HTERT RPE-1 (cell line): Measurements from ENCODE around the gene ANKRD40CL.

ENCODE experiments used
- in situ Hi-C: fragments of 300-500 bp; cut with MboI; formaldehyde crosslinking; loops from 4 replicates; pipeline ENCODE4 v1.14.3; 2020; ENCODE audit warnings: low sequenced_read_pairs

The ANKRD40CL gene

DNA sequence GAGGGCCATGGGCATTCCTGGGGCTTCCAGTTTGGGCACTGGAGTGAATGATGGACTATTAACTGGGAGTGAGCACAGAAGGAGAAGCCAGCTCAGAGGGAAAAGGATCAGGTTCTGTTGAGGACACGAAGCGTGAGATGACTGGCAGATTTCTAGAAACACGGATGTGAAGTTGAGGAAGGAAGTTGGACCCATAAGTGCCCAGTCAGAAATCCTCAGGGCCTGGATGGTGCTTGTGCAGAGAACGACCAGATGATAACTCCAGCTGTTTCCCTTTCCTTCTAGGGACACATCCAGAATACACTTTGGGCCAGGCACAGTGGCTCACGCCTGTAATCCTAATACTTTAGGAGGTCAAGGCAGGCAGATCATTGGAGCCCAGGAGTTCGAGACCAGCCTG is 23.3 kb upstream of the ANKRD40CL start:
- in situ Hi-C loops = no loop called here

DNA sequence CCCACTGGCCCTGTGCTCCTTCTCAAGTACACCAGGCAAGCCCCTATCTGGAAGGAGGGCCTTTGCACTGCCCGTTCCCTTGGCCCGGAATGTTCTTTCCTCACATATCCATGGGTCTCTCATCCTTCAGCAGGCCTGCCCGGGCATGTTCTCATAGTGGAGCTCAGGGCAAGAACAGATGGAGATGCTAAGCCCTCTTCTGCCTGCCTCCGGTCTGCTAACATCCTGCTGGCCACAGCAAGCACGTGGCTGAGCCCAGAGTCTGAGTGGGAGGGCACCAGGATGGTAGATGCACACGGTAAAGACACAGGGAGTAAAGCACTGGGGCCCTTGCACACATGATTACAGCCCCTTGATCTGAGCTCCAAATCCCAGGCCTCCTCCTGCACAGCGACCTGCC is 19.8 kb upstream of the ANKRD40CL start:
- in situ Hi-C loops = no loop called here

DNA sequence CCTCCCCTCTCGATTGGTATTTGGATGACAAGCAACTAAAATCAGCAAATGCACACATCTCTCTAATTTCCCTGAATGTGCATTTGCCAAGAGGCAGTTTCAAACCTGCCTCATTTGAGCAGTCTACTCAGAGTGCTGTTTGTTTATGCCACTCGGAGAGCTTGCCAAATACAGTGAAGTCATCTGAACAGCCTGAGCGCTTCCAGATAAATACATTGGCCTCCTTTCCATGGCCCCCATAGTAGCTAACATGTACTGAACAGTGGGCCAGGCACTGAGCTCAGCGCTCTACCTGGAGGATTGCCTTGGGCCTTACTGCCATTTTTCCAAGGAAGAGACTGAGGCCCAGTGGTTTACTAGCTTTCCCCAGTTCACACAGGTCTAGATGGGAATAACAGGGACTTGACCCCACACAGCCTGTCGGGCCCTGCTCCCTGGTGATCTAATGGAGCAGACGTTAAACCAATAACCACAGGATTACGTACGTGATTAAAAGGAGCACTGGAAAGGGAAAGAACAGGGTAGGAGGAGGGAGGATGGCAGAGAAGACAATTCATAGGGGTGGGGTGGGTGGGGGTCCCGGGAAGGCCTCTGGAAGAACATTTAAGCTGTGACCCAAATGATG is 18.7 kb upstream of the ANKRD40CL start:
- in situ Hi-C loops = no loop called here

DNA sequence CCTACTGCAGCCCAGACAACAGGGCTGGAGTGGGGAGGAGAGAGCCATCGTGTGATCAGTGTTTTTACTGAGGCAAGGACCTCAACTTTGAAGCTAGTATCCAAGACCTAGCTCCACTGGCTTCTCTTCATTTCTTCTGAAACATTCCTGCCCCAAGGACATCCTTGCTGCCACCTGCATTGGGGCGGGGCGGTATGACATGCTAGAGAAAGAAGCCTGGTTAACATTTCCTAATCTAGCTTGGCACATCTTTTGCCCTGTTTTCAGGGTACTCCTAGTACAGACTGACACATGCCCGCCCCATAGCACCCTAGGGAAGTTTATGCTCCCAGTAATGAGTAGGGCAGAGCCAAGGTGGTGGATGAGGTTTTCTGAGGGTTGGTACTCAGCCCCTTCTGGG is 17.8 kb upstream of the ANKRD40CL start:
- in situ Hi-C loops = no loop called here

DNA sequence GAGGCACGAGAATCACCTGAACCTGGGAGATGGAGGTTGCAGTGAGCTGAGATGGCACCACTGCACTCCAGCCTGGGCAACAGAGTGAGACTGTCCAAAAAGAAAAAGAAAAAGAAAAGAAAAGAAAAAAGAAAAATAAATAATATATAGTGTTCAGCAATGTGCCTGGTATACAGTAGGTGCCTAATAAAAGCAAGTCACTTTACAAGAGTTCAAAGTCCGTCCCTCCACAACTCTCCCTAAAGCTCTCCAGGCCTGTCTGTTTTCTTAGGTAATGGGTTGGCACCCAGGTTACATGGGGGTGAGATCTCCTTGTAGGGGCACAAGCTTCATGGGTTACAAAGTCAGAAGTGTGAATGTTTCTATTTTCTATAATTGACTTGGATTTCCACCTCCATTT is 16.6 kb upstream of the ANKRD40CL start:
- in situ Hi-C loops = no loop called here

DNA sequence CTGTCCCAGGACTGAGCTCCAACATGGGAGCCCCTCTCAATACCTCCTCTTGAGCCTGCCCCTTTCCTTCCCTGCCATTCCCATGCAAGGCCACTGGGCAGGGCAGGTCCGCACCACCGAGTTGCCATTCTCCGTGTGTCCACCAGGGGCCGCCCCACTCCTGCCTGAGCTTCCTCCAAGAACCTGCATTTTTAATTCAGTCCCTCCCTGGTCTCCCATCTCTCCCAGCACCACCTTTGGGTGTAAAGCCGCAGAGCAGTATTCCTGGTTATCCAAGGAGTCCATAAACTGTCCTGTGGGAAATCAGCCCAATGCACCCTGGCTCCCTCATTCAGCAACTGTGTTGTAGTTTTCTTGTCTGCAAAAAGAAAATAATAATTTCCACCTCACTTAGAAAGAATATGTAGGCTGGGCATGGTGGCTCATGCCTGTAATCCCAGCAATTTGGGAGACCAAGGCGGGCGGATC is 15.9 kb upstream of the ANKRD40CL start:
- in situ Hi-C loops = no loop called here

DNA sequence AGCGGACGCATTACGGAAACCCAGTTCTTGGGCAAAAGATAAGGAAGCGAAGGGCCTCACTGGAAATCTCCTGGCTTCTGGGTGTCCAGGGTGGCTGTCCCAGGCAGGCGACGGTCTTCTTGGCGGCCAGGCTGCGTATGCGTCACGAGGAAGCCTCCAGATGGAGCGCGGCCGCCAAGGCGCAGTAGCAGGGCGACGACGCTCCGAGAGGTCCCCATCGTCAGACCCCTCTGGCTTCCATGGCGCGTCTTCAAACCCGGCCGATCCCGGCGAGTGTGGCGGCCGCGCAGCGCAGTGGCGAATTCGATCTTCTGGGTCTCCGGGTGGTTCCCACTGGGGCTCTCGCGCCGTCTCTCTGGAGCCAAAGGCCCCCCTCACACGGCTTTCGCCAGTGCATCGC is 13.8 kb upstream of the ANKRD40CL start:
- in situ Hi-C loops = no loop called here

DNA sequence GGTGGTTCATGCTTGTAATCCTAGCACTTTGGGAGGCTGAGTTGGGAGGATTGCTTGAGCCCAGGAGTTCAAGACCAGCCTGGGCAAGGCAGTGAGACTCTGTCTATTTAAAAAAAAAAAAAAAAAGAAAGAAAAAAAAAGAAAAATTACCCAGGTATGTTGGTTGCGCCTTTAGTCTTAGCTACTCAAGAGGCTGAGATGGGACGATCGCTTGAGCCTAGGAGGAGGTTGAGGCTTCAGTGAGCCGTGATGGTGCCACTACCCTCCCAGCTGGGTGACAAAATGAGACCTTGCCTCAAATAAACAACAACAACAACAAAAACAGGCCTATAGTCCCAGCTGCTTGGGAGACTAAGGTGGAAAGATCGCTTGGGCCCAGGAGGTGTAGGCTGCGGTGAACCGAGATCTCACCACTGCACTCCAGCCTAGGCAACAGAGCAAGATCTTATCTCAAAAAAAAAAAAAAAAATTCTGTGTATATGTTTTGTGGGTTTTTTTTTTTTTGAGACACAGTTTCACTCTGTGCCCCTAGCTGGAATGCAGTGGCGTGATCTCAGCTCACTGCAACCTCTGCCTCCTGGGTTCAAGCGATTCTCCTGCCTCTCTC is 12.5 kb upstream of the ANKRD40CL start:
- in situ Hi-C loops = no loop called here

DNA sequence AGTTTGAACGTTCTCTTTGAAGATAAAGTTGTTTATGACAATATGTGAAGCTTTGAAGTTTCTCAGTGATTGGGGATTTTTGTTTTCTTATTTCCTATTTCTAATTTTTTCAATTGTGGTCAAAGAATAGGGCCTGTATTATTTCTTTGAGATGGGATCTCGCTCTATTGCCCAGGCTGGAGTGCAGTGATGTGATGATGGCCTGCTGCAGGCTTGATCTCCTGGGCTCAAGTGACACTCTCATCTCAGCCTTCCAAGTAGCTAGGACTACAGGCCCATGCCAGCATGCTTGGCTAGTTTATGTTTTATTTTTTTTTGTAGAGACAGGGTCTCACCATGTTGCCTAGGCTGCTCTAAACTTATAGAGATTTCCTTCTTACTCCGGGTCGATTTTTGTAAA is 11.7 kb upstream of the ANKRD40CL start:
- in situ Hi-C loops = no loop called here

DNA sequence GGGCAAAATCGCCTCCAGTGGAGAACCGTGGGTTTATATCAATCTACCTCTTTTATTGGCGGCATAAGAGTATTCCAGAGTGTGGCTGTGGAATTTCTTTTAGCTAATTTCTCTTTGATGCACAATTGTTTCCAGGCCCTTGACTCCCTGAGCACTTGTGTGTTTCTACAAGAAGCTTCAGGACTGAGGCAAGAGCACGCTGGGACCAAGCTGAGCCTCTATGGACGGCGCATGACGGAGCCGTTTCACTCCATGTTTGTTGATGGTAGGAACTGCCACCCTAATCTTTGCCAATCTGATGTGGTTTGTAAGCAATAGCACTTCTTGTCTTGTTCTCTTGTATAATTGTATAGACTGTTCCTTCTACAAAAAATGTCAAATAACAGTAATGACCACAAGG is 11.2 kb upstream of the ANKRD40CL start:
- in situ Hi-C loops = no loop called here

DNA sequence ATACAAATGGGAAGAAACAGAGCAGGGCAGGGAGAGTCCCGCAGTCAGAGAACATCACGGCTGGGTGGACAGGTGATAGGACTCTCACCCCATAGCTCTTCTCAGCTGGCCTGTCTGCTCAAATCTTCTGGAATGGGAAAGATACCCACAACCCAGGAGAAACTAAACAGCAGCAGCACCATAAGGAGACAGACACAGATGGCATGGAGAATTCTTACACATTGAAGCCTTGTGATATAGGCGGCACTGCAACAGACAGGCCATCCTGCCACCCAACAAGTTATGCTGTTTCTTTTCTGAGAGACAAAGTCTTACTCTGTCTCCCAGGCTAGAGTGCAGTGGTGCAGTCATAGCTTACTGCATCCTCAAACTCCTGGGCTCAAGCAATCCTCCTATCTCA is 8.6 kb upstream of the ANKRD40CL start:
- in situ Hi-C loops = no loop called here

DNA sequence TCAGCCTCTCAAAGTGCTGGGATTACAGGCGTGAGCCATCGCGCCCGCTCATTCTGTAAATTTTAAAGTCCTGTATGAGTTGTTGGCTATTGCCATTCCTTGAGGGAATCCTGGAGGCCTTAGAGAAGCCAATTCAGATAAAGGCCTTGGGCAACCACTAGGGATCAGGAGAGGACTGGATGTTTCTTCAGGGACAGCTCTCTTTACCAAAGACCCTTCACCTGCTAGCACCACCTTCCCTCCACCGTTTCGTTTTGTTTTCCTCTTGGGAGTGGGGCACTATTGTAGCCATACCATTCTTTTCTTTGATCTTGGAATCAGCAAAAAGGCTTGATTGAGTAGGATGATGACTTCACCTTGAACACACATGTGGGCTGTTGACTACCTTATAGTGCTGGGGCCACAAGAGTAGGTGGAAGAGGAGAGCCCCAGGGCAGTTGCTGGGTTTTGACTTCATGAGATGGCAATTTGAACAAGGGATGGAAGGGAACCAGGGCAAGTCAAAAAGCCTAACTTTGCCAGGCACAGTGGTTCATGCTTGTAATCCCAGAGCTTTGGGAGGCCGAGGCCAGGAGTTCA is 7.0 kb upstream of the ANKRD40CL start:
- in situ Hi-C loops = no loop called here

DNA sequence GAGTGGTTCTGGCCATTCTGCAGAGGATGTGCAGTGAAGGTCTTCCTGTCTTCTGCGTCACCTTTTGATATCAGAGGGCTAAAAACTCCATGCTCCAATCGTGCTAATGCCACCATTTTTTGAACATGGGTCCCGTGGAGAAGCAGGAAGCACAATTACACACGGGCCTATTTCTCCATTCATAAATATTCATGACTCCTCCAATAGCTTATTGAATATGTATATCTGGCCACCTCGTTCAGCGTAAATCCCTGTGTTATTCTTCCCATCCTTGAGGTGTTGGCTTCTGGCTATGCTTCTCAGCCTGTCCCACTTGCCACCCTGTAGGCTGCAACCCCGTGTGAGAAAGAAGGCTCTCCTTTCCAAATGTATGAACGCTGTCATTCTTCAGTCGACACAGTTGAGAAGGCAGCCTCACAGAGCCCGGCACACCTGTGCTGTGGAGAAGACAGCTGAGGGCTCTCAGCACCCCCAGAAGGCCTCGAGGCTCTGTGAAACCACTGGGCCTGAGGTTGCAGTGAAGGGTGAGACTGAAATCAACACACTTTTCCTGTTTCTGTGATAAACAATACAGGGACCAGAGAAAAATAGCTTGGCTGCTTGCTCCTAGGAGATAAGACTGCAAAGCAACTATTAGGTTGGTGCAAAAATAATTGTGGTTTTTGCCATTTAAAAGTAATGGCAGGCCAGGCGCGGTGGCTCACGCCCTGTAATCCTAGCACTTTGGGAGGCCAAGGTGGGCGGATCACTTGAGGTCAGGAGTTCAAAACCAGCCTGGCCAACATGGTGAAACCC is 4.9 kb upstream of the ANKRD40CL start:
- in situ Hi-C loops = no loop called here

DNA sequence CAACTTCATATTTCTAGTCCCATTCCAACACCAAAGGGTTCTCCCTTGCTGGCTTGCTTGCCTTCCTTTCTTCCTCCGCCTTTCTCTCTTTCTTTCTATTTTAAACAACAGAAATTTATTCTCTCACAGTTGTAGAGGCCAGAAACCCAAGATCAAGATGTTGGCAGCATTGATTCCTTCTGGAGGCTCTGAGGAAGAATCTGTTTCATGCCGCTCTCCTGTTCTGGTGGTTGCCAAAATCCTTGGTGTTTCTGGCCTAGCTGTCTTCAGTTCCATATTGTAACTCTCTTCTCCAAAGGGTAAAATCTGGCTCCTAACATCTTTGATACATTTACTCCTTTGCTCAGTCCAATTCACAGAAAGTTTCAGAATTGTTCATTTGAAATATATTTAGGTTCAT is 3.0 kb upstream of the ANKRD40CL start:
- in situ Hi-C loops = no loop called here

DNA sequence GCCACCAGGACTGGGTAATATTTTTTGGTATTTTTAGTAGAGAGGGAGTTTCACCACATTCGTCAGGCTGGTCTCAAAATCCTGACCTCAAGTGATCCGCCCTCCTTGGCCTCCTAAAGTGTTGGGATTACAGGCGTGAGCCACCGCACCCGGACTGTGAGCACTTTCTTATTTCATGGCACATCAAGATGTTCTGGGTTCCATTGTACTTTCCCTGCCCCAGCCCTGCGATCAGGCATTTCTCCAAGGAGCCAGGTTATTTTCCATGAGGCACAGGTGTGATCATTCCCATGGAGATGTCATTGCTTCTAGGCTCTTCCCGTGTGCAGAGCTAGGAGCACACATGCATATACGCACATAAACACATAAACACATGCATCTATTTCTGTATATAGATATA is 2.6 kb upstream of the ANKRD40CL start:
- in situ Hi-C loops = no loop called here

DNA sequence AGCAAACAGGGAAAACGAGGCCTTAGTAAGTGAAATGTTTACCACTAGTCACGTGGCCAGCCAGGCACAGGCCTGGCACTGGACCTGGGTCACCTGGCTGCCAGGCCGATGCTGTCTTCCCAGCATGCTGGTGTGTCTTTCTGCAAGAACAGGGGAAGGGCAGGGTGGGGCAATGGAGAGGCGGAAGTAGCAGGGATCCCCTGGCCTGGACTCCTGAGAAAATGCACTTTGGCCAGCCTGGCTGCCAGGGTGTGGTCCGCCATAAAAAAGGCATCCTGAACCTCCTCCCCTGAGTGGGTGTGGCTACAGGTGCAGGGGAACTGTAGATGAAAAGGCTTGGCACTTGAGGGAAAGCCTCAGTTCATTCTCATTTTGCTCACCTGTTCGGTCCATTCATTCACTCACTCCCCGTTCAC is 1.0 kb upstream of the ANKRD40CL start:
- in situ Hi-C loops = no loop called here

DNA sequence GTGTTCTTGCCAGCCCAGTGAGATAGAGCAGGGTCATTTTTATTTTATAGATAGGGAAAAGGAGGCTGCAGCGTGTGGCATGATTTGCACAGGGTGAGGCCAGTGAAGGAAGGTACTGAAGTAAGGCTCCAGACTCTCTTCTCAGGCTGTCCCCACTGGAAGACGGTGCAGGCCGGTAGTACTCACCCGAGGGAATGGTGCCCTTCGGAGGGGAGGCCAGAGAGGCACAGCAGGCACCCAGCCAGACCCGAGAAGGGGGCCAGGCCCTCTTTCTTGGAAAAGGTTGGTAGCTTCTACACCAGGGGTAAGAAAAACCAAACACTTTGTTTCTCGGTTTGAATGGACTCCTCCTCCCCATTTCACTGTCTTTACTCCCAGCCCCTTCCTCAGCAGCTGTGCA is 288 bp downstream of the ANKRD40CL start:
- in situ Hi-C loops = no loop called here

DNA sequence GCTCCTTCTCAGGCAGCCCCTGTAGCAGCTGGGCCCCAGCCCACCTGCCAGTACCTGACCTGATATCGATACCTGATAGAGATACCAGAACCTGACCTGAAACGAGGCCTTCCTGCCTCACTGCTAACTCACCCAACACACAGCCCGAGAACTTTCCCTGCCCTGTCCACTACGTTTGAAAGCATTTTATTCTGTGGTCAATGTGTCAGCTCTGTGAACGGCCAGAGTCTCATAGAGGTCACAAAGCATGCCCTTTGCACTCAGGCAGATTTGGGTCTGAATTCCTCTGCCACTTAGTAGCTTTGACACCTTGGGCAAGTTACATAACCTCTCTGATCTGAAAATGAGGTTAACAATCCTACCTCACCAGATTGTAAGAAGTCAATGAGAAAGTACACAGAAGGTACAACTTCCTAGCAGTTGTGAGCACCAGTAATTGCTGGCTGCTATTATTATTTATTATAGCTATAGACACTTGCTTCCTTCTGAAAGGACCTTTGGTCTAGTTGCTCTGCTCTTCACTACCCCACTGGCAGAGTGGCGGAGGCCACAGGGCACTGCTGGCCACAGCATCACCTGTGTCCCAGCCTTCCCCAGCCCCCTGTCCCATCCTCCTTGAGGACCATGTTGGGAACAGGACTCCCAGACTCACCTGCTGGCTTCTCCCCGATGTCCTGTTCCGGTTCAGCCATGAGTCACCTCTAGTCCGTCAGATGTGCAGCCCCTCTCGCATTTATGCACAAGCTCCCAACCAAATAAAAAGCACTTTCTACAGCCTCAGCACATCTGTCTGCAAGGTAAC is 895 bp downstream of the ANKRD40CL start:
- in situ Hi-C loops = no loop called here

DNA sequence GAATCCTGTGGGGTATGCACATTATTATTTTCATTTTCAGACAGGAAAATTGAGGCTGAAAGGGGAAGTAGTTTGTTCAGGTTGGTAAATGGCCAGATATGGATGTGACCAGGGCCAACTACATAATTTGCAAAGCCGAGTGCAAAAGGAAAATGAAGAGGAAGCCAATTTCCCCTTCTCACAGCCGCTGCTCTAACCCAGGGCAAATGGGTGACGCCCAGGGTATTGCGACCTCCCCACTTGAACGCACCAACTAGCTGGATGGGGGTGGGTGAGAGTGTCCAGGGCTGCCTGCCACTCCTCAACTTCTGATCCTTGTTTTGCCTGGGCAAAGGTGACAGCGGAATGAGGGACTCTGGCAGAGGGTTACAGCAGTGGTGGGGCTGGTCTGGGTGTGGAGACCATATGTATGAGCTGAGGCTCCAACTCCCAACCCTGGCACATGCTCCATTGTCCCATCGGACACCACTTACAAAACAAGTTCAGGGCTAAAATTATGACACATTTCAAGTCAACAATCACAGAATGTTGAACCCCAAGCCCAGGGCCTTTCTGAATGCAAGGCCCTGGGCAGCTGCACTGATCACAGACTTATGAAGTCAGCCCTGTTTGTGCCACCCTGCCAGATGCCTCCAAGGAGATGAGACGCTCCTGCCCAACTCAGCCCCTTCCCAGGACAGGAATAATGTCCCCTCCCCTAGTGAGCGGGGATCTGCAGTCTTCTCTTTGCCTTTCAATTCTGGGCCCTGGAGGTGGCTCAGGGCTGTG is 1.7 kb downstream of the ANKRD40CL start:
- in situ Hi-C loops = no loop called here

DNA sequence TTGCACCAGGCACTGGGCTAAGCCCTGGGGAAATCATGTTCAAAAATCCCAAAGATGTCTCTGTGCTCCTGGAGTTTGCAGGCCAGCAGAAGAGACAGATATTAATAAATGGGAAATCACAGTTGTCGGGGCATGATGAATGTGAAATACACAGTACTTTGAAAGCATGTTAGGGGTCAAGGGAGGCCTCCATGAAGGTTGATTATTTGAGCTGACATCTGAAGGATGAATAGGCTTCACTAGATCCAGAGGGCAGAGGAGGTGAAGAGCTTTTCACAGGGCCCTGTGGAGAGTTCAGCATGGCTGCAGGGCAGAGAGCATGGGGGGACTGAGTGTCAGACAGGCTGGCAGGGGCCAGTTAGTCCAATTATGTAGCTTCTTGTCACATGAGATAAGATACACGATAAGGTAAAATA is 2.6 kb downstream of the ANKRD40CL start:
- in situ Hi-C loops = no loop called here
